SK-N-SH (cell line): ENCODE results near the gene B4GALT6. TPM values are rescaled to one million over a fixed set of nuclear protein-coding genes. Genes with fewer than 3 reads are reported as not detected.

ENCODE experiments used
- CTCF ChIA-PET: fragments of 300-600, 350-600 bp; formaldehyde crosslinking; extraction: SDS; loops from one replicate; lab custom pipeline; 2021; lab: Yijun Ruan, JAX
- POLR2A ChIA-PET: fragments of 350-600 bp; sonication (Branson Sonifier 250); formaldehyde crosslinking; extraction: SDS; loops from one replicate; lab custom pipeline; 2020; ENCODE audit warnings: antibody characterized with exemption, inconsistent platforms; lab: Yijun Ruan, JAX
- DNase-seq: peaks from one replicate; pipeline ENCODE4 v3.0.0; 2012
- H2AFZ ChIP-seq: fragments of 200-600 bp; sonication (generic); 2 replicates; pipeline ENCODE4 v1.8.1; 2016; ENCODE audit warnings: antibody characterized with exemption, mild to moderate bottlenecking, low read depth
- H3F3A ChIP-seq: fragments of 200-600 bp; sonication (generic); replicated peaks from 2 replicates; pipeline ENCODE3; 2016; ENCODE audit warnings: antibody characterized with exemption, mild to moderate bottlenecking; ENCODE audit not compliant: insufficient read depth
- H3K27ac ChIP-seq, 2 experiments: fragments of 200-500 bp in 1 of 2; fragments of 200-600 bp in 1 of 2; sonication (Bioruptor generic) in 1 of 2; sonication (generic), shearing (Covaris generic) in 1 of 2; 2 replicates each; pipeline versions ENCODE4 v1.5.1 to v1.6.1; 2014 to 2016; ENCODE audit warnings: low read depth in 2 of 2, inconsistent platforms in 1 of 2, low read length in 1 of 2, mild to moderate bottlenecking in 1 of 2, mixed read lengths in 1 of 2
- H3K27me3 ChIP-seq: fragments of 200-600 bp; sonication (generic), shearing (Covaris generic); 2 replicates; pipeline ENCODE4 v1.6.1; 2016; ENCODE audit warnings: mixed run types; ENCODE audit not compliant: insufficient read depth
- H3K36me3 ChIP-seq, 2 experiments: fragments of 200-500 bp in 1 of 2; fragments of 200-600 bp in 1 of 2; sonication (Bioruptor generic) in 1 of 2; sonication (generic) in 1 of 2; replicated peaks in 1 of 2; 2 replicates each; pipeline versions ENCODE3 to v1.5.1; 2014 to 2016; ENCODE audit warnings: low read length in 1 of 2, mild to moderate bottlenecking in 1 of 2; ENCODE audit not compliant: insufficient read depth in 2 of 2, control insufficient read depth in 1 of 2
- H3K4me1 ChIP-seq, 2 experiments: fragments of 200-500 bp in 1 of 2; fragments of 200-600 bp in 1 of 2; sonication (Bioruptor generic) in 1 of 2; sonication (generic), shearing (Covaris generic) in 1 of 2; 2 replicates each; pipeline versions ENCODE4 v1.5.1 to v1.6.1; 2014 to 2016; ENCODE audit warnings: low read depth in 1 of 2, low read length in 1 of 2, mixed run types in 1 of 2; ENCODE audit not compliant: insufficient read depth in 2 of 2, control insufficient read depth in 1 of 2
- H3K4me2 ChIP-seq: fragments of 200-600 bp; sonication (generic), shearing (Covaris generic); 2 replicates; pipeline ENCODE4 v1.6.1; 2017; ENCODE audit warnings: mixed run types
- H3K4me3 ChIP-seq, 2 experiments: fragments of 200-500 bp in 1 of 2; fragments of 200-600 bp in 1 of 2; sonication (Bioruptor generic) in 1 of 2; sonication (generic), shearing (Covaris generic) in 1 of 2; 2 replicates each; pipeline versions ENCODE4 v1.5.1 to v1.8.1; 2014 to 2016; ENCODE audit warnings: low read depth in 2 of 2, inconsistent platforms in 1 of 2, low read length in 1 of 2, mild to moderate bottlenecking in 1 of 2, mixed read lengths in 1 of 2, moderate library complexity in 1 of 2
- H3K79me2 ChIP-seq: fragments of 200-600 bp; sonication (generic); 2 replicates; pipeline ENCODE4 v1.8.1; 2017; ENCODE audit warnings: mild to moderate bottlenecking; ENCODE audit not compliant: insufficient read depth
- H3K9ac ChIP-seq: fragments of 200-600 bp; sonication (generic); 2 replicates; pipeline ENCODE4 v1.6.1; 2017; ENCODE audit warnings: mixed run types
- H3K9me2 ChIP-seq: fragments of 200-600 bp; sonication (generic); 2 replicates; pipeline ENCODE4 v1.6.1; 2017; ENCODE audit warnings: mixed run types
- H3K9me3 ChIP-seq: fragments of 200-600 bp; sonication (generic); 2 replicates; pipeline ENCODE4 v1.6.1; 2017; ENCODE audit warnings: mixed run types, mild to moderate bottlenecking, moderate library complexity
- H4K20me1 ChIP-seq: fragments of 200-600 bp; sonication (generic); 2 replicates; pipeline ENCODE4 v1.6.1; 2017; ENCODE audit warnings: mild to moderate bottlenecking, mixed run types; ENCODE audit not compliant: insufficient read depth
- ELF1 ChIP-seq: IDR thresholded peaks from 2 replicates; pipeline ENCODE4 v1.4.0; 2012
- EZH2phosphoT487 ChIP-seq: fragments of 200-600 bp; sonication (generic); IDR thresholded peaks from 2 replicates; pipeline ENCODE4 v1.6.1; 2017; ENCODE audit warnings: low read depth, mixed run types, mild to moderate bottlenecking, antibody characterized with exemption, moderate library complexity, borderline replicate concordance
- FOSL2 ChIP-seq: IDR thresholded peaks from 2 replicates; pipeline ENCODE4 v1.4.0; 2012; ENCODE audit warnings: low read depth, mild to moderate bottlenecking, moderate library complexity, borderline replicate concordance
- FOXM1 ChIP-seq: IDR thresholded peaks from 2 replicates; pipeline ENCODE4 v1.4.0; 2012; ENCODE audit warnings: low read depth, mild to moderate bottlenecking
- GABPA ChIP-seq: IDR thresholded peaks from 2 replicates; pipeline ENCODE4 v1.4.0; 2012; ENCODE audit warnings: low read depth, mild to moderate bottlenecking
- MEF2A ChIP-seq: IDR thresholded peaks from 2 replicates; pipeline ENCODE4 v1.4.0; 2012; ENCODE audit warnings: low read depth, borderline replicate concordance
- MXI1 ChIP-seq: IDR thresholded peaks from 2 replicates; pipeline ENCODE4 v1.6.1; 2012; ENCODE audit warnings: mild to moderate bottlenecking, low read depth, low read length, improper control_type of control experiment
- NFIC ChIP-seq: IDR thresholded peaks from 2 replicates; pipeline ENCODE4 v1.4.0; 2012; ENCODE audit warnings: borderline replicate concordance
- REST ChIP-seq: IDR thresholded peaks from 2 replicates; pipeline ENCODE4 v1.6.1; 2012; ENCODE audit warnings: mild to moderate bottlenecking, low read depth, low read length, moderate library complexity
- RFX5 ChIP-seq: IDR thresholded peaks from 2 replicates; pipeline ENCODE4 v1.6.1; 2012; ENCODE audit warnings: mild to moderate bottlenecking, improper control_type of control experiment, low read length
- RXRA ChIP-seq: IDR thresholded peaks from 2 replicates; pipeline ENCODE4 v1.4.0; 2012; ENCODE audit warnings: low read depth, mild to moderate bottlenecking, borderline replicate concordance
- SMC3 ChIP-seq: IDR thresholded peaks from 2 replicates; pipeline ENCODE4 v1.6.1; 2012; ENCODE audit warnings: low read depth, low read length, improper control_type of control experiment
- YY1 ChIP-seq: IDR thresholded peaks from 2 replicates; pipeline ENCODE4 v1.4.0; 2012; ENCODE audit warnings: low read depth, mild to moderate bottlenecking
- ZBTB33 ChIP-seq: IDR thresholded peaks from 2 replicates; pipeline ENCODE4 v1.4.0; 2012; ENCODE audit warnings: low read depth, borderline replicate concordance
- WGBS: methylation state at CpG from one replicate; pipeline ENCODE4 v1.1.6; 2017; ENCODE audit warnings: low lambda C conversion rate; 5-methylcytosine and 5-hydroxymethylcytosine counted together
- polyA plus RNA-seq, 3 experiments: library from polyadenylated mRNA; depleted of rRNA; stranded (reverse); fragments of >200 nt; gene quantifications; 2 replicates each; pipeline ENCODE4 v1.2.3, GENCODE V29; 2012
- TF ChIP-seq, protein P1 (sequence below): fragments of 150-350 bp; IDR thresholded peaks from 2 replicates; pipeline ENCODE4 v1.6.1; 2016; ENCODE audit warnings: mild to moderate bottlenecking, low read depth, low read length
- TF ChIP-seq, protein P2 (sequence below): IDR thresholded peaks from 2 replicates; pipeline ENCODE4 v1.4.0; 2012; ENCODE audit warnings: low read depth, borderline replicate concordance

Gene B4GALT6
- polyA plus RNA-seq, 1 of the 3 experiments (the other 2 are of a cell fraction), result 3.1 TPM

- TF ChIP-seq ZBTB33 (no peak), FOSL2 (no peak), EZH2phosphoT487 (no peak), RXRA (no peak), RFX5 (no peak), MEF2A (no peak), REST (no peak), YY1 (no peak), GABPA (no peak)
- TF ChIP-seq, protein P1, sequence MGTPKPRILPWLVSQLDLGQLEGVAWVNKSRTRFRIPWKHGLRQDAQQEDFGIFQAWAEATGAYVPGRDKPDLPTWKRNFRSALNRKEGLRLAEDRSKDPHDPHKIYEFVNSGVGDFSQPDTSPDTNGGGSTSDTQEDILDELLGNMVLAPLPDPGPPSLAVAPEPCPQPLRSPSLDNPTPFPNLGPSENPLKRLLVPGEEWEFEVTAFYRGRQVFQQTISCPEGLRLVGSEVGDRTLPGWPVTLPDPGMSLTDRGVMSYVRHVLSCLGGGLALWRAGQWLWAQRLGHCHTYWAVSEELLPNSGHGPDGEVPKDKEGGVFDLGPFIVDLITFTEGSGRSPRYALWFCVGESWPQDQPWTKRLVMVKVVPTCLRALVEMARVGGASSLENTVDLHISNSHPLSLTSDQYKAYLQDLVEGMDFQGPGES, result no peak
- no peaks in the 10 kb centered on the region for H3K9me2 ChIP-seq
- peaks cover 0 to 4% of the 10 kb centered on the region in 2 experiments; a peak in 2 of 4 replicates for H3K4me1 ChIP-seq
- no peaks in the 10 kb centered on the region for H3K79me2 ChIP-seq
- 95% methylated on average over 3 of the region's 3 CpGs for WGBS
- H2AFZ ChIP-seq, result no peak overlapping the region
- H3K27me3 ChIP-seq, result no peaks in the 10 kb centered on the region
- no peak for DNase-seq
- no peak overlapping the region for H3K9ac ChIP-seq
- H4K20me1 ChIP-seq, result no peaks in the 10 kb centered on the region
- H3F3A ChIP-seq, result no peaks in the 10 kb centered on the region
- H3K9me3 ChIP-seq, result peaks cover 7% of the 10 kb centered on the region; the same call in 1 of the 2 replicates
- no peak overlapping the region for H3K27ac ChIP-seq
- H3K36me3 ChIP-seq, result peaks cover 3 to 7% of the 10 kb centered on the region in 2 experiments
- ChIA-PET POLR2A (no interaction called here), CTCF (no interaction called here)
- no peak overlapping the region for H3K4me2 ChIP-seq
- H3K4me3 ChIP-seq, result no peak overlapping the region
These were observed 22.4 kb downstream of the B4GALT6 start for GRCh38 chr18:31661965-31662364.

GRCh38 chr18:31660763-31661162 is 23.6 kb downstream of the B4GALT6 start:
- no peaks in the 10 kb centered on the region for H4K20me1 ChIP-seq
- H3K9ac ChIP-seq, result no peak overlapping the region
- DNase-seq, result no peak
- no peaks in the 10 kb centered on the region for H3K79me2 ChIP-seq
- peaks cover 3 to 7% of the 10 kb centered on the region in 2 experiments for H3K36me3 ChIP-seq
- H3K27ac ChIP-seq, result no peak overlapping the region
- H3K4me3 ChIP-seq, result no peak overlapping the region
- no peak overlapping the region for H2AFZ ChIP-seq
- H3F3A ChIP-seq, result no peaks in the 10 kb centered on the region
- peaks cover 7% of the 10 kb centered on the region; the same call in 1 of the 2 replicates for H3K9me3 ChIP-seq
- no peaks in the 10 kb centered on the region for H3K27me3 ChIP-seq
- no peaks in the 10 kb centered on the region for H3K9me2 ChIP-seq
- H3K4me1 ChIP-seq, result peaks cover 0 to 4% of the 10 kb centered on the region in 2 experiments; a peak in 2 of 4 replicates
- 96% methylated on average over 4 of the region's 4 CpGs for WGBS
- POLR2A ChIA-PET, result no interaction called here
- no peak overlapping the region for H3K4me2 ChIP-seq
- CTCF ChIA-PET, result no interaction called here
- TF ChIP-seq FOXM1 (no peak), MEF2A (no peak), NFIC (no peak), ELF1 (no peak), MXI1 (no peak), ZBTB33 (no peak), SMC3 (no peak), EZH2phosphoT487 (no peak), FOSL2 (no peak)
- TF ChIP-seq, protein P2, sequence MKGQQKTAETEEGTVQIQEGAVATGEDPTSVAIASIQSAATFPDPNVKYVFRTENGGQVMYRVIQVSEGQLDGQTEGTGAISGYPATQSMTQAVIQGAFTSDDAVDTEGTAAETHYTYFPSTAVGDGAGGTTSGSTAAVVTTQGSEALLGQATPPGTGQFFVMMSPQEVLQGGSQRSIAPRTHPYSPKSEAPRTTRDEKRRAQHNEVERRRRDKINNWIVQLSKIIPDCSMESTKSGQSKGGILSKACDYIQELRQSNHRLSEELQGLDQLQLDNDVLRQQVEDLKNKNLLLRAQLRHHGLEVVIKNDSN, result no peak
- TF ChIP-seq, protein P1, result no peak
